Hepatic stellate cell (primary cell): ENCODE data around the gene BEST3.

Experiments used
- DNase-seq: peaks from one replicate; pipeline ENCODE4 v3.0.0; 2011; ENCODE audit warnings: low spot score

BEST3 gene

DNA sequence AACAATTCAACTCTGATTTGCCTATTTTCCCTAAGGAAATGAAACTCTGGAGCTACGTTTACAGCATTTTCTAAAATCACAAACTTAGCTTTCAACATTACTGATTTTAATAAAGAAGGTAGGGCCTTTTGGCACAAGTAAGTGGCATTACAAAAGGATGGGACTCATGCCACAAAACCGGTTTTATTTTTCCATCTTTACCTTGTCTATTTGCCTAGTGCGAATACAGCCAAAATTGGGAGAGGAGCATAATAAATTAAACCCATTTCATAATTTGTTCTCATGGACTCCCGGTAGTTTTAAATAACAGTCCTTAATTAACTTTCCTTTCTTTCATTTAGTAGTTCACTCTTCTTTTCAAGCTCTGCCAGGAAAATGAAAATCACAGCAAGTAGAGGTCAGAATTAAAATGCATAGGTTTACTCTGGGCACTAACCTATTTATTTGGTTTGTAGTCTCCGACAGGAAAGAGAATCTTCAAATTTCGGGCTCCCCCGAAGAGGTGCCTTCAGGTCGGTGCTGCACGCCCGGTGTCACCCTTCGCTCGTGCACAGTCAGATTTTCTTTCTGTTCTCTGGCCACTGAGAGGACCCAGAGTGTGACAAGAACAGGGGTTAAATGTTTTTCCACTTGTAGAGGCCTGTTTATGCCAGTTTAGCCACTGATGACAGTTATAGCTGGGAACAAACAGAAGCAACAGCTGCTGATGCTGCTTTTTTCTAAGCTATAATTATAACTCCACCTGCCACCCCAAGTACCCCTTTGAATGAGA, at the start of gene BEST3:
Gene BEST3, minus strand, starts transcription at position 535 of the 772 bp plus-strand sequence. CDS start 1,505 bp downstream, outside the sequence.
- DNase-seq: no peak

DNA sequence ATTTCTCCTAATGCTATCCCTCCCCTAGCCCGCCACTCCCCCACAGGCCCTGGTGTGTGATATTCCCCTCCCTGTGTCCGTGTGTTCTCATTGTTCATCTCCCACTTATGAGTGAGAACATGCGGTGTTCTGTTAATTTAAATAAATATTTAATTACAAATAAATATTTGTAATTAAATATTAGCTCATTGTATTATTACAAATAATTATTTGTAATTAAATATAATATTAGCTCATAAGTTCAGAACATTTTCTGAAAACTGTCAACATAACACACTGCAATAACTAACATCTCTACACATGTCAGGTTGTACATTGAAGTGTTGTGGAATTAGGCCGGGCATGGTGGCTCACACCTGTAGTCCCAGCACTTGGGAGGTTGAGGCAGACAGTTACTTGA, 45.0 kb upstream of the BEST3 start:
- no peak for DNase-seq

DNA sequence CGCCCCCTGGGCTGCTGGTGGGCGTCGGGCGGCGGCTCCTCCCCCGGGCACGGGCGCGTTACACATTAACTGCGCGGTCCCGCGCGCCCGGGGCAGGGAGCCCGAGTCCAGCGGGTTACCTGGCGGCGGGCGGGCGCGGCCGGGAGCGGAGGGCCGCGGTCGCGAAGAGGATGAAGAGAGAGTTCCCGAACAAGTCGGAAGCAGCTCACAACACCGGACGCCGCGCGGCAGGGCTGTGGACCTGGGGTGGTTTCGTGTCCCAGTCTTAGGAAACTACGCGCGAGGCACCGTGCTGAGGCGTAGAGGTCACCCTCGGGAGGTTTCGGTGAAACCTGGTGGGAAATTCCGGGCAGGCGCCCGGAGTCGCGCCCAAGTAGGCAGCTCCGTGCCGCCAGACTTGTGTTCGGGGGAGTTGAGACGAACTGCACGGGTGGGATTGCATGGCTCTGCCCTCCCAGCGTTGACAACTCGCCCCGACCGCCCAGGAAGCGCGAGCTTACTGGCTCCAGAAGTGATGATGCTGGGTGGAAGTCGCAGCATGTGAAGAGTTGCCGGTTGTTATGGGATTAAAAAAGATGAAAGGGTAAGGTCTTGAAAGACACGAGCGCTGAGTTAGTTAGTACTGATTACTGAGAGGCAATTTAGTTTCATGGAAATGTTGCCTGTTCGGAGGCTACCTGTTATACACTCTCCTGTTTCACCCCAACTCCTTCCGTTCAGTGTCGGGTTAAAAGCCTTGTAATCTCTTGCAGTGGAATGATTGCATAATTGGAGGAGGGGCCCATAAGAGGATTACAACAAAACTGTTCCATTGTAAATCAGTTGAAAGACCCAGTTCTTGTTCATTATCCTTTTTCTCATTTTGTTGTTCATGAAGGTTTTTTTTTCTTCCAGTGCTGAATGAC, 40.4 kb upstream of the BEST3 start:
- DNase-seq: peak; percentile 45

DNA sequence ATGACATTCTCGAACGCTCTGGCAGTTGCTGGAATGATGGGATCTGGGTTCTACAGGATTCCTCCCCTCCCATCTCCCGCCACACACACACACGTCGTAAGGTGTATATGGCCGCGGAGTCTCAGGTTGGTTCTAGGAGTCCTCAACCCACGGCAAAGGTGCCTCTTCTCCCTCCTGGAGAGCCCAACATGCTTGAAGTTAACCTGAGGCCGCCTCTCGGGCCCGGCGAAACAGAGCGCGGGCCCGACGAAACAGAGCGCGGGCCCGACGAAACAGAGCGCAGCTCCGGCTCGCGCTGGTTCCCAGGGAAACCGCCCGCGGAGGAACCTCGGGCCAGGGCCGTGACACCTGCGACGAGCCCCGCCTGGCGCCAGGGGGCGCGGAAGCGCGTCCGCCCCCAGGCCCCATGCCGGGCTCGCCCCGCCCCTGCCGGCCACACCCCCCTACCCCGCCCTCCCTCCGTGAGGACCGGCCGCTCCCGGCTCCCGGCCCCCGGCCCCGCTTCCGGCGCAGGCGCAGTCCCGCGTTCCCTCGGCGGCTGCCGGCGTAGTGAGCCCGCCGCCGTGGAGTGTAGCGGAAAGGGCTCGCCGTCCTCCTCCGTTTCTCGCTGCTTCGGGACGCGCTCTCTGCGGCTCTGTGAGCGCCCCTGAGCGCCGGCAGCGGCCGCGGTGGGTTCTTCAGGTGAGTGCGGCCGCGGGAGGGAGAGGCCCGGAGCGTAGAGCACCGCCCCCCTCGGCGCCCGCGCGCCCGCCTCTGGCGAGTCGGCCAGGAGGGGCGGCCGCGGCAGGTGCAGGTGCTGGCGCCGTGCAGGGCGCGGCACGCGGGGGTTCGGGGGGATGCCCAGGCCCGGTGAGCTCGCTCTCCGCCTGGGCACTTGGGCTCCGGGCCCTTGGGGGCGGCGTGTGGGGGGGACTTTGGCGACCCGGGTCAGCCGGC, 39.5 kb upstream of the BEST3 start, which contains the start of gene RAB3IP:
Gene RAB3IP, plus strand, starts transcription at position 510 of the 936 bp plus-strand sequence. CDS start 16,549 bp downstream, outside the sequence.
- peak; percentile 91 for DNase-seq

DNA sequence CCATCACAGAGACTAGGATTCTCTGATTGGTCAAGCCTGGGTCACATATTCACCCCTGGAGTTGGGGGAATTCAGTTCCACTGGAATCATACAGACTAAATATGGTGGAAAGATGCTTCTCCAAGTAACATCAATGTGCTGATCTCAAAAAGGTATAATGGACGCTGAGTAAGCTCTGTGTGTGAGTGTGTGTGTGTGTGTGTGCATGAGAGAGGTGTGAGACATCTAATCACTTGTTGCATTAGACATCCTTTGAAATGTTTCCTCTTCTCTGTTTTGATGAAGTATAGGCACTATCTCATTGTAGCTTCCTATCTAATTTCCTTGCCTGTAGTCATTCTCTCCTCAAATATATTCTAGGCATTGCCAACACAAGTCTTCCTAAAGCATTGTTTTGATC, 34.5 kb upstream of the BEST3 start:
- DNase-seq: no peak

DNA sequence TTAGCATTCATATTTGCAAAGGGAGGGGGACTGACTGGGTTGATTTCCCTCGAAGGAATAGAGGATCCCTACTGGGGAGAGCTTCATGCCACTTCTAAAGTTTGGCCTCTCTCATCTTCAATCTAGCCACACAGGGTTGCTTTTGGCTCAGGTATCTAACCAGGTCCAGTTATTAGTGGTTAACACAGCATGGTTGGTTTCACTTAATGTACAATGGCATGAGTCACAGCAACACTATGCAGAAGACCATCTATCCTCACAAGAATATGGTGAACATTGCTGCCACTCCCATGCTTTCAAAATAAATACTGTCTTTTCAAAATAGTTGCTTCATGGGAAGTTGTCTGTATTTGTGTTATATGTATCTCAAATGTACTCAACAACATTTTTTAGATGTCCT, 33.0 kb upstream of the BEST3 start:
- no peak for DNase-seq

DNA sequence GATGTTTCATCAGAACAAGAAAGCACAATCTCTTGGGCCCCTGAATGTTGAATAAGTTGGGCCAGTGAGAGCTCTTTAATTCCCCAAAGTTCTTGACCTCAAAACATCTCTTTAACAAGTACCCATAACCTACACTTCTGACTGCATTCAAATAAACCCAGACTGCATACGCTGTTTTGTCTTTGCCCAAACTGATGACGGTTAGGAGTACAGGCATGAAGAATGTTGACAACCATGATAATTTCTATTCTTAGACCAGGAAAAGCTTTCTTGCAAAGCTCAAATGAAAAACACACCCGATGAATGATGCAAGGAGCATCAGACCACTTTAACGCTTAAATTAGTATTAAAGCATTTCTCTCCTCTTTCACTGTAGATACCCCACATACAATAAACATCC, 27.8 kb upstream of the BEST3 start:
- no peak for DNase-seq

DNA sequence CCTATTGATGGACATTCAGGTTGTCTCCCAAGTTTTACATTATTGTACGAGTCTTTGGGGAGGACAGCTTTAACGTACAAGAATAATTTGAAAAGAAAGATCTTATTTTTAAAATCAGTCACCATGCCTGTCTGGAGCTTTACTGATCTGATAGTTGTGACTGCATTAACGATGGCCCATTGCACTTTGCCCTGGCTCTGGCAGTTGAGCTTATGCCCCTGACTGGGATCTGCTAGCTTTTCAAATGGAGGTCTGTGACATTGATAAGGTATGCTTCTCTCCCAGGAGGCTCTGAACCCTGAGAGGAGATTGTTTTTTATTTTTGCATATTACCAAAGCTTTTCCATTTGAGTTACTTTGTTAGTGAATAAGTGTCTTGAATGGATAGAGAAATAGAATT, 21.6 kb upstream of the BEST3 start:
- DNase-seq: no peak

DNA sequence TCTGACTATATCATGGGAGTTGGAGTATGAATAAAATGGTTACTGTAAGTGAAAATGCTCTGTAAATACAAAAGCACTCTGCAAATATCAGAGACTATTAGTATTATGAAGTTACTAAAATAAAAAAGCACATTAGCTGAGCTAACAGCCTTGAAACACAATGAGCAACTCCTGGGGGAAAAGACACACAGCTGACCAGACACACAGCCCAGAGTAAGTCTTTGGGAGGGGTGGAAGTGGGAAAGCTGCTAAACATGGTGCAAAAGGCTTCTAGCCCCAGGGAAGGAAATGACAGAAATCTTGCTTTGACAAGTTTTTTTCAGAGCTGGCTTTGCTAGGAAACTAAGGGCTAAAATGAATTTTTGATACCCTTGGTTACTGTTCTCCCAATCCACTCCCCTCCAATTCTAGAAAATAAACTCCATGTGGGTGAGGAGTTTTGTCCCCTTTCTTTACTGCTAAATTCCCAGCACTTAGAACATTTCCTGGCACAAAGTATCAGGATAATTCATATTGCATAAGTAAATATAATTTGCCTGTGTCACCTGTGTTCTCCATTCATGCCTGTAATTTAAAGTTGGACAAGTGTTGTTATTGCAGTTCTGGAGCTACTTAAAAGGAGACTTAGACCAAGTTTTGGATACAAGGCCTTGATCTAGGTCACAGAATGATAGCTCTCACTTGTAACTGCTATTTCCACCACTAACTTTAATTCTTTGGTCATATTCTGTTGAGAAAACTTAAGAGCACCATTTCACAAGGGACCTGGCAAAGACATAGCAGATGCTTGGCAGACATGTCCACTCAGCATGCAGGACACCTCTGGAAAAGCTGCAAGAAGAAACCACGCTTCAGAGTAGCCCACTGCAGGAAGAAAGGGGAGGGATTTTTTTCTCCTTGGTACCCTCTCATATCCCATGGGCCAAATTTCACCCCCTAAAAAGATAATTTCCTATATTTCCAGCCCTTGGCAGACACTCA, 20.5 kb upstream of the BEST3 start:
- no peak for DNase-seq

DNA sequence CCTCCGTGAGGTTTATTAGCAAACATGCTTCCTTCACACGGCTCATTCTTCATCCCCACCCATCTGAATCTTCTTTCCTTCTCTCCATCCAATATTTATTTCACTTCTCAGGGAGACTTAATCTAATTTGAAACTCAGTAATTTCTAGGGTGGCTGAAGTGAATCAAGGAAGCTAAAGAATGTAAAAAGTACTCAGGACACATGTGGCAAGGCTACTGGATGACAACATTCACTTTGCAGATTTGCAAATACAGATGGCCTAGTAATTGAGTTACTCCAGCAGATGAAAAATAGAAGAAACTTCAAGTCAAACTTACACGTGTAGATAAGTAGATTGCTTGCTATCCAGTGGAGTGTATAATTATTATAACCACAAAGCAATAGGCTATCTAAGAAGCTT, 15.4 kb upstream of the BEST3 start:
- DNase-seq: no peak

DNA sequence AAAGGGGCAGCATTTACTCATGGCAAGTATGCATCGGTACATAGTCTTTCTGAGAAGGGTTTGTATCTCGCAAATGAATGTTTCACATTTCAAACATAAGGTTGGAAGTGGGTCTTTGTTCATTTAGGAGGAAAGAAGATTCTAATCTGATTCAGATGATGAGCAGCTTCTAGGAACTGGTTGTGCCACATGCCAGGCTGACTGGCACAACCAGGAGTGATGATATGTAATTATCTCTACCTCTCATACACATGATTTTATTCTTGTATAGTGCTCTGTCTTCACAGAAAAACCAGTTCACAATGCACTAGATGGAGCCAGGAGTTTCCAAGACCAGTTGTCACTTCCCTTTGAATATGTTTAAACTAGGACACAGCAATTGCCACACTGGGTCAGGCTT, 13.7 kb upstream of the BEST3 start:
- no peak for DNase-seq

DNA sequence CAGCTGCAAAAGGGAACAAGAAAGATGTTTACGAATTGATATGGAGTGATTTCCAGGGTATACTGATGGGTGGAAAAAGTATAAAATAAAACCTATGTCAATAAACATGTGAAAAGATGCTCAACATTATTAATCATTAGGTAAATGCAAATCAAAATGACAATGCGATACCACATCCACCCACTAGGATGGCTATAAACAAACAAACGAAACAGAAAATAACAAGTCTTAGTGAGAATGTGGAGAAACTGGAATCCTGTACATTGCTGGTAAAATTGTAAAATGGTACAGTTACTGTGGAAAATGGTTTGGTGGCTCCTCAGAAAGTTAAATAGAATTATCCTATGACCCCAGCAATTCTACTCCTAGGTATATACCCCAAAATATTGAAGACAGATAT, 9.5 kb upstream of the BEST3 start:
- no peak for DNase-seq

DNA sequence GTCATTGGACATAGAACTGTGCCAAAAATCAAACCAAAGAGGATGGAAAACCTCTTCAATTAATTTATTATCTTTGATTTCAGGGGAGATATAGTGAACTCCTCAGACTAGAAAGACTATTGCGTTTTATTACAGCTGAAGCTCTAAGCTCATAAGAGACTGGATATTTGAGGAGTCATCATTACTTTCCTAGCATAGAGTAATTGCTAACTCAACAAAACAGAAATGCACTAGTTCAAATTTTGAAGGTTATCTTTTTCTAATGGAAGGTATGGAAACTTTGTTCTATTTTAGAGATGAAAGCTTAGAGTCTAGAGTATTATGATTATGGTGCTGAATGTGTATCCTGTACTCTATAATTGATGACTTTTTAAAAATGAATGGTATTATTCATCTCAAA, 5.3 kb upstream of the BEST3 start:
- DNase-seq: no peak

DNA sequence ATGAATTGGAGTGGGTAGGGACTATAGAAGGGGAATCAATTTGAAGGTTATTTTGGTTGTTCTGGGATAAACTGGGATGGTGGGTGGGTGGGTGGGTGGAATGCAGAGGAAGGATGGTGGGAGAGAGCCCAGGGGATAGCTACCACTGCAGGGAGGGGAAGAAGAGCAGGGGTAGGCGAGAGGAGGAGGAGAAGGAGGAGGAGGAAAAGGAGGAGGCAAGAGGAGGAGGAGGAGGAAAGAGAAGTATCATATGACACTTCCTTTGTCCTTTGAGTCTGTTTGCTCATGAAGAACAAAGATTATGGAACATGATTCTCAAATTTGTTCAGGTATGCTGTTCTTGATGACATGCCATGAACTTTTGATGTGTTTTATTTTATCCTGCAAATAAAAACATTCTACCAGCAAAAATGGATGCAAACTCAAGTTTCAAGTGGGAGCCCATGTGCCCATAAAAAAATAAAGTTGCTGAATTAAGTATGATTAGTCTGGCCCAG, 4.1 kb upstream of the BEST3 start:
- no peak for DNase-seq

DNA sequence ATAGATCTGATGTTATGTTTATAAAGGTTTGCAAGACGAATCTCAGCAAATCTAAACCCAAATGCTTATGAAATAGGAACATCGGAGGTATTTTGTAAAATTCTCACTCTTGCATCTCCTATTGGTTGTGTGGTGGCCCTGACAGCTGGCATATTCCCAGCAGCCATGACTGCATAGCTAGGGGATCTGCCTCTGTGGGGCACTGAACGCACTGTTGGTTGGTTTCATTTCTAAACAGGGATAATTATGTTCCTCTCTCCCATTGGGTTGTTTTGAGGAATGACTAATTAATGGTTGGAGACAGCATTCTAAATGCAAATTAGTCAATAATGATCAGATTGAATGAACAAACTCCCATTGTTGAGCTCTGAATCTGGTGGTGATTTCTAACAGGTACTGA, 2.7 kb upstream of the BEST3 start:
- no peak for DNase-seq

DNA sequence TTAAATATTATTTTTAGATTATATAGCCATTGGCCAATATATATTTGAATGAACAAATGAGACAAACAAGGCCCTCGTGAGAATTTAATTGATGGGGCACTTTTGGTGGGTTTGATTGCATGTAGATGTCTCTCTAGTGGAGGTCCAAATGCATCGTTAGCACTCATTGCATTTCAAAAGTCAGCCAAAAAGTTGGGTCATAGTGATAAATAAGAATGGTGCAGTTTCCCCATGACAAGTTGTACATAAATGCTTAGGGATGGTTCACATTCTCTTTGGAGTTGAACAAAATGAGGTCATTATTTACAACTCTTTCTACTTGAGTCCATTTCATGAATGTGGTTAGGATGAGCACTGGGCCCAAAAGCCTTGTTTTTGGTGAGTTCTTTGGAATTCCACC, 1.0 kb downstream of the BEST3 start:
- DNase-seq: no peak

DNA sequence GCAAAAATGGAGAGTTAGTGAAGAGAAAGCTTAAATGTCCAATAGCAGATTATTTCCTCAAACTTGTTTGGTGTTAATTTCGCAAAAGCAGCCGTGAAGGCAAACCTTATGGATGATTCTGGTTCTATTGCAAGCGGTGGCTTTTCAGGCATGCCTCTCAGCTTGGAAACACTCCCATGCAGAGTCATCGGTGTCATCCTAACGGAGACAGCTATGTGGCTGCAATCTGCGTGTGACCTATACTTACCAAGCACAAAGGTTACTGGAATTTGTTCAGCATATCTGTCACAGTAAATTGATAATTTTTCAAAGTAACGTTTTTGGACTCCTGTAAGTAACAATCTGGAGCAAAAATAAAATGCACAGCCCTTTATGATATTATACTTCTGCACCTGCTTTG, 5.0 kb downstream of the BEST3 start:
- DNase-seq: no peak

DNA sequence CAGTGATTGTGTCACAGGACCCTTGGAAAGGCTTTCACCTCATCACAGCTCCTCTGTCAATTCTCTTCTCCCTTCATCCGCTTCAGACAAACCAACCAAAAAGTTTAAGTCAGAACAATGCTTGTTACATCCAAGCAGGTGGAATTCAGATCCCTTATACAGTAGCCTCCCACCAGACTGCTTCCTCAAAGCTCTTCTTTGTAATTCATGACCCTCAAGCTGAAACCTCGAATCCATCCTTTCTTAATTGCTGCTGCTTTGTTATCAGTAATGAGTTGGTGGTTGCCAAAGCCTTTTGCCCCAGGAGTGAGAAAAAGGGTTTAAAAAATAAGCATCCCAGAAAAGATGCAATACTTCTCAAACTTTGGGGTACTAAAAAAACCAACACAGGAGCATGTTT, 9.5 kb downstream of the BEST3 start:
- DNase-seq: no peak

DNA sequence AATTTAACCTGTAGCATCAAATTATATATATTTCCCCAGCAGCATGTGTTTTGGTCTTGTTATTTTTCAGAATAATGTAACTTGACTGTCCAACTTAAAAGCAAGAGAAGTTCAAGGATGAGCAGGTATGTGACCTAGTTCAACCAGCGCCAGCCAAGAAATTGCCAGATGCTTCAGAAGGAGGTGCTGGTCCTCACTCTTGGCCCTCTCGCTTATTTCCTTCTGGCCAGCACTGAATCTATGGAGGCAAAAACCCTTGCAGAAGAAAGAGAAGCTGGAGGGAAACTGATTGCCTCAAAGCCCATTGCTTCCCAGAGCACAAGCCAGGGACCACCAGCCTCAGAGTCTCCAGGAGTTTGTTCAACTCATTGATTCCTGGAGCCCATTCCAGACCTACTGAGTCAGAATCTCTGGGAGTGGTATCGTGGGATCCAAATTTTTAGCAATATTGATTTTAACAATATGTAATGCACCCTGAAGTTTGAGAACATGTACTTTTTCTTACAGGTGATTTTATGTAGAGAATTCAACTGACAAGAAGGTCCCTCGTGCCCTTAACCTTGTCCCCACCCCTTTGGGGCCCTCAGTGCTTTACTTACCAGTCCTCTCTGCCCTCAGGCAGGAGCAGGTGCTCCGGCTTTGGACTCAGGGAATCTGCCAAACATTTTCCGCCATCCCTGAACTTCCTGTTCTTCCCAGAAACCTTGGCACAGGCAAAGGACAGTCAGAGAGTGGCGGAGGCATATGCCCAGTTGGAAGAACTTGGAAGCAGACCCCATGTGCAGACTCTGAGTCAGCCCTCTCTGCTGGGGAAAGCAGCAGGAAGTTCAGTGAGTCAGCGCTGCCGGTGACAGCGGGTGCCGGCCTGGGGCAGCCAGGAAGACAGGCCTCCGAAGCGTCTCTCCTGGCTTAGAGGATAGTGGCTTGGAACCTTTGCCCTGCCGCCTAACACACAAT, 10.4 kb downstream of the BEST3 start:
- DNase-seq: peak; percentile 85
